NCI-H524 treated with DMSO at 0.1 percent for 48 hours (cell line): ENCODE results near the gene MED31.
"Not testable (repeated sequence)": the region's sequence is repeated elsewhere in the genome, so short reads cannot be mapped to it uniquely, and the experiment has no call there.

Experiments used
- DNase-seq: peaks from one replicate; lab custom pipeline; 2025; lab: John Stamatoyannopoulos, UW

MED31 gene

GRCh38 chr17:6655732-6656361 is 4.4 kb upstream of the MED31 start:
- not testable (repeated sequence) for DNase-seq

GRCh38 chr17:6654841-6655731 is 3.7 kb upstream of the MED31 start:
- DNase-seq, result no peak

- no peak for DNase-seq
Measured at GRCh38 chr17:6651919-6652452, 581 bp upstream of the MED31 start.

- no peak for DNase-seq
Measured at GRCh38 chr17:6648181-6648580, 3.2 kb downstream of the MED31 start.

GRCh38 chr17:6643451-6644125 is 7.8 kb downstream of the MED31 start:
- DNase-seq, result no peak

GRCh38 chr17:6642592-6642991 is 8.8 kb downstream of the MED31 start:
- no peak for DNase-seq

GRCh38 chr17:6641247-6641863 is 10.1 kb downstream of the MED31 start:
- DNase-seq, result peak; percentile 36

- DNase-seq, result peak; percentile 67
Measured at GRCh38 chr17:6640536-6641246, 10.7 kb downstream of the MED31 start, which contains the start of the genes KIAA0753 and TXNDC17. Gene KIAA0753 (minus strand): TSS chr17:6640711. CDS start chr17:6635103, 5,608 bp downstream. Gene TXNDC17 (plus strand): TSS chr17:6641060. CDS start chr17:6641083, 23 bp downstream.

- no peak for DNase-seq
Measured at GRCh38 chr17:6639586-6640535, 11.5 kb downstream of the MED31 start.

GRCh38 chr17:6639014-6639585 is 12.3 kb downstream of the MED31 start:
- no peak for DNase-seq

GRCh38 chr17:6638046-6638908 is 13.1 kb downstream of the MED31 start:
- DNase-seq, result no peak

- DNase-seq, result no peak
Measured at GRCh38 chr17:6637458-6637840, 14.0 kb downstream of the MED31 start.

GRCh38 chr17:6636616-6637457 is 14.6 kb downstream of the MED31 start:
- DNase-seq, result no peak

GRCh38 chr17:6636105-6636504 is 15.3 kb downstream of the MED31 start:
- no peak for DNase-seq

- DNase-seq, result no peak
Measured at GRCh38 chr17:6633263-6633662, 18.1 kb downstream of the MED31 start.

GRCh38 chr17:6632530-6632929 is 18.9 kb downstream of the MED31 start:
- no peak for DNase-seq

GRCh38 chr17:6630390-6630789 is 21.0 kb downstream of the MED31 start:
- no peak for DNase-seq

GRCh38 chr17:6627019-6627418 is 24.4 kb downstream of the MED31 start:
- DNase-seq, result no peak
